Muscle of leg (tissue), 11 donors: ENCODE measurements around the gene CATSPERE. TPM values are rescaled to one million over a fixed set of nuclear protein-coding genes. Genes with fewer than 3 reads are reported as not detected.

Source experiments
- DNase-seq: peaks from one replicate; pipeline ENCODE4 v3.0.0; 2013
- H3K27ac ChIP-seq: one replicate; pipeline ENCODE4 v1.5.1; 2013; ENCODE audit warnings: mild to moderate bottlenecking, low read length, control low read depth
- H3K27me3 ChIP-seq: one replicate; pipeline ENCODE4 v1.6.1; 2013; ENCODE audit warnings: low read length; ENCODE audit not compliant: control insufficient read depth, insufficient read depth
- H3K36me3 ChIP-seq: one replicate; pipeline ENCODE4 v1.6.1; 2013; ENCODE audit warnings: low read length; ENCODE audit not compliant: control insufficient read depth, insufficient read depth
- H3K4me1 ChIP-seq: one replicate; pipeline ENCODE4 v1.6.1; 2013; ENCODE audit warnings: low read length; ENCODE audit not compliant: control insufficient read depth, insufficient read depth
- H3K4me3 ChIP-seq: one replicate; pipeline ENCODE4 v1.5.1; 2013; ENCODE audit warnings: low read length, control low read depth
- H3K9me3 ChIP-seq: replicated peaks from 2 replicates; pipeline ENCODE4 v1.6.1; 2013; ENCODE audit warnings: low read depth, low read length; ENCODE audit not compliant: control insufficient read depth
- WGBS: methylation state at CpG from one replicate; pipeline ENCODE4 v1.1.5; 2013; ENCODE audit warnings: missing lambda C conversion rate; ENCODE audit not compliant: insufficient coverage; 5-methylcytosine and 5-hydroxymethylcytosine counted together
- polyA plus RNA-seq, 8 donors: library from polyadenylated mRNA; unstranded; fragments of 120-200 nt; gene quantifications; one replicate each; pipeline versions ENCODE4 v1.2.1 to v1.2.3, GENCODE V29; 2013; ENCODE audit warnings: inconsistent platforms in 1 of 8, low replicate concordance in 1 of 8; ENCODE audit not compliant: insufficient read length in 8 of 8, insufficient read depth in 1 of 8
- total RNA-seq: library from RNA; stranded (reverse); fragments of 120-200 nt; gene quantifications from one replicate; pipeline ENCODE4 v1.2.4, GENCODE V29; 2013

The CATSPERE gene
- total and polyA plus RNA-seq, 9 donors: 0.43 to 1.2 (median 0.60) TPM

- Histone ChIP-seq H3K27ac (no peak overlapping the region), H3K4me3 (no peak overlapping the region), H3K36me3 (no peaks in the 10 kb centered on the region), H3K4me1 (no peaks in the 10 kb centered on the region), H3K9me3 (no peaks in the 10 kb centered on the region), H3K27me3 (no peaks in the 10 kb centered on the region)
- 100% methylated on average over 2 of the region's 6 CpGs for WGBS
- no peak for DNase-seq
Measured at GRCh38 chr1:244615301-244615700, 154.2 kb downstream of the CATSPERE start.

GRCh38 chr1:244626709-244627108, 165.6 kb downstream of the CATSPERE start:
- Histone ChIP-seq H3K36me3 (no peaks in the 10 kb centered on the region), H3K27ac (no peak overlapping the region), H3K27me3 (no peaks in the 10 kb centered on the region), H3K4me1 (no peaks in the 10 kb centered on the region), H3K4me3 (no peak overlapping the region), H3K9me3 (no peaks in the 10 kb centered on the region)
- no peak for DNase-seq
- WGBS: 67% methylated on average over 1 of the region's 4 CpGs

GRCh38 chr1:244628789-244629188, 167.7 kb downstream of the CATSPERE start:
- 88% methylated on average over 3 of the region's 5 CpGs for WGBS
- Histone ChIP-seq H3K27ac (no peak overlapping the region), H3K4me1 (no peaks in the 10 kb centered on the region), H3K36me3 (no peaks in the 10 kb centered on the region), H3K27me3 (no peaks in the 10 kb centered on the region), H3K9me3 (no peaks in the 10 kb centered on the region), H3K4me3 (no peak overlapping the region)
- no peak for DNase-seq

- H3K27me3 ChIP-seq: no peaks in the 10 kb centered on the region
- no peak overlapping the region for H3K27ac ChIP-seq
- no peak overlapping the region for H3K4me3 ChIP-seq
- no peaks in the 10 kb centered on the region for H3K36me3 ChIP-seq
- H3K9me3 ChIP-seq: no peaks in the 10 kb centered on the region
- DNase-seq: no peak
- no peaks in the 10 kb centered on the region for H3K4me1 ChIP-seq
Measured at GRCh38 chr1:244633140-244633539, 172.1 kb downstream of the CATSPERE start.

- no peaks in the 10 kb centered on the region for H3K4me1 ChIP-seq
- no peaks in the 10 kb centered on the region for H3K9me3 ChIP-seq
- no peaks in the 10 kb centered on the region for H3K36me3 ChIP-seq
- H3K27me3 ChIP-seq: no peaks in the 10 kb centered on the region
- H3K27ac ChIP-seq: no peak overlapping the region
- DNase-seq: no peak
- H3K4me3 ChIP-seq: no peak overlapping the region
- no CpG with 5 or more reads among the region's 6 CpGs for WGBS
Measured at GRCh38 chr1:244634546-244634945, 173.5 kb downstream of the CATSPERE start.

- WGBS: 81% methylated on average over 8 of the region's 10 CpGs
- Histone ChIP-seq H3K27me3 (no peaks in the 10 kb centered on the region), H3K27ac (no peak overlapping the region), H3K36me3 (no peaks in the 10 kb centered on the region), H3K4me1 (no peaks in the 10 kb centered on the region), H3K4me3 (no peak overlapping the region), H3K9me3 (no peaks in the 10 kb centered on the region)
- DNase-seq: no peak
Measured at GRCh38 chr1:244636488-244637259, 175.6 kb downstream of the CATSPERE start.

- Histone ChIP-seq H3K4me1 (no peaks in the 10 kb centered on the region), H3K27ac (no peak overlapping the region), H3K36me3 (no peaks in the 10 kb centered on the region), H3K4me3 (no peak overlapping the region), H3K27me3 (no peaks in the 10 kb centered on the region), H3K9me3 (no peaks in the 10 kb centered on the region)
- DNase-seq: no peak
Measured at GRCh38 chr1:244639561-244639960, 178.5 kb downstream of the CATSPERE start.

GRCh38 chr1:244640917-244641316, 179.8 kb downstream of the CATSPERE start:
- WGBS: 90% methylated on average over 3 of the region's 6 CpGs
- no peak for DNase-seq
- no peak overlapping the region for H3K27ac ChIP-seq
- H3K4me1 ChIP-seq: no peaks in the 10 kb centered on the region
- no peak overlapping the region for H3K4me3 ChIP-seq
- no peaks in the 10 kb centered on the region for H3K36me3 ChIP-seq
- H3K27me3 ChIP-seq: no peaks in the 10 kb centered on the region
- H3K9me3 ChIP-seq: no peaks in the 10 kb centered on the region

- no peaks in the 10 kb centered on the region for H3K36me3 ChIP-seq
- no peaks in the 10 kb centered on the region for H3K27me3 ChIP-seq
- 91% methylated on average over 6 of the region's 16 CpGs for WGBS
- no peak overlapping the region for H3K4me3 ChIP-seq
- no peaks in the 10 kb centered on the region for H3K9me3 ChIP-seq
- H3K4me1 ChIP-seq: no peaks in the 10 kb centered on the region
- H3K27ac ChIP-seq: no peak overlapping the region
- DNase-seq: no peak
Measured at GRCh38 chr1:244642526-244642925, 181.5 kb downstream of the CATSPERE start.

- WGBS: 94% methylated on average over 14 of the region's 14 CpGs
- H3K9me3 ChIP-seq: no peaks in the 10 kb centered on the region
Measured at GRCh38 chr1:244642988-244643387, 181.9 kb downstream of the CATSPERE start.

GRCh38 chr1:244645414-244645813, 184.3 kb downstream of the CATSPERE start:
- no peaks in the 10 kb centered on the region for H3K9me3 ChIP-seq
- H3K27ac ChIP-seq: no peak overlapping the region
- no peak overlapping the region for H3K4me3 ChIP-seq
- no peaks in the 10 kb centered on the region for H3K27me3 ChIP-seq
- no peaks in the 10 kb centered on the region for H3K36me3 ChIP-seq
- no peaks in the 10 kb centered on the region for H3K4me1 ChIP-seq
- DNase-seq: no peak
- no CpG with 5 or more reads among the region's 6 CpGs for WGBS

More at GRCh38 chr1:244642988-244643387, 181.9 kb downstream of the CATSPERE start:
- Histone ChIP-seq H3K4me3 (no peak overlapping the region), H3K27ac (no peak overlapping the region), H3K4me1 (no peaks in the 10 kb centered on the region), H3K36me3 (no peaks in the 10 kb centered on the region), H3K27me3 (no peaks in the 10 kb centered on the region)
- no peak for DNase-seq
